Measurements from ENCODE around the gene SKOR2.
"Not testable (repeated sequence)": the region's sequence is repeated elsewhere in the genome, so short reads cannot be mapped to it uniquely, and the experiment has no call there.

The SKOR2 gene

DNA sequence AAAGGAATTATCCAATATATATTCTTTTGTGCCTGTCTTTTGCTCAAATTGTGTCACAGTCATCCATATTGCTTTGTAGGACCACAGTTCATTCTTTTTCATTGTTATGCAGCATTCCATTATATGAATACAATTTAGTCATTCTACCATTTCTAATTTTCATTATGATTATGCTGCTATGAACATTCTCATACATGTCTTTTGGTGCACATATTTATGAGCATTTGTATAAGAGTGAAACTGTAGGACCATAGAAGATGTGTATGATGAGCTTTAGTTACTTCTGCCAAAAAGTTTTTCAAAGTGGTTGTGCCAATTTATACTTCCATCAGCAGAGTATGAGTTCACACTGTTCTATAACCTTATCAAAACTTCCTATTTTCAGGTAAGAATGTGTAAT, 83.0 kb downstream of the SKOR2 start:
- no peak overlapping the region for H3K4me3 Mint-ChIP-seq
- H3K27ac Mint-ChIP-seq, result no peak overlapping the region
- H3K4me1 Mint-ChIP-seq, result peaks cover 9% of the 10 kb centered on the region
- TF ChIP-seq, protein P1, sequence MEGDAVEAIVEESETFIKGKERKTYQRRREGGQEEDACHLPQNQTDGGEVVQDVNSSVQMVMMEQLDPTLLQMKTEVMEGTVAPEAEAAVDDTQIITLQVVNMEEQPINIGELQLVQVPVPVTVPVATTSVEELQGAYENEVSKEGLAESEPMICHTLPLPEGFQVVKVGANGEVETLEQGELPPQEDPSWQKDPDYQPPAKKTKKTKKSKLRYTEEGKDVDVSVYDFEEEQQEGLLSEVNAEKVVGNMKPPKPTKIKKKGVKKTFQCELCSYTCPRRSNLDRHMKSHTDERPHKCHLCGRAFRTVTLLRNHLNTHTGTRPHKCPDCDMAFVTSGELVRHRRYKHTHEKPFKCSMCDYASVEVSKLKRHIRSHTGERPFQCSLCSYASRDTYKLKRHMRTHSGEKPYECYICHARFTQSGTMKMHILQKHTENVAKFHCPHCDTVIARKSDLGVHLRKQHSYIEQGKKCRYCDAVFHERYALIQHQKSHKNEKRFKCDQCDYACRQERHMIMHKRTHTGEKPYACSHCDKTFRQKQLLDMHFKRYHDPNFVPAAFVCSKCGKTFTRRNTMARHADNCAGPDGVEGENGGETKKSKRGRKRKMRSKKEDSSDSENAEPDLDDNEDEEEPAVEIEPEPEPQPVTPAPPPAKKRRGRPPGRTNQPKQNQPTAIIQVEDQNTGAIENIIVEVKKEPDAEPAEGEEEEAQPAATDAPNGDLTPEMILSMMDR (IDR thresholded peaks at IDR 0.05; ENCODE audit: unreplicated experiment in 3 of 3), result no peak
- no peaks in the 10 kb centered on the region for H3K27me3 Mint-ChIP-seq (ENCODE audit: low read depth)
- no peaks in the 10 kb centered on the region for H3K36me3 Mint-ChIP-seq (ENCODE audit: low read depth)
- H3K9me3 Mint-ChIP-seq, result no peaks in the 10 kb centered on the region

DNA sequence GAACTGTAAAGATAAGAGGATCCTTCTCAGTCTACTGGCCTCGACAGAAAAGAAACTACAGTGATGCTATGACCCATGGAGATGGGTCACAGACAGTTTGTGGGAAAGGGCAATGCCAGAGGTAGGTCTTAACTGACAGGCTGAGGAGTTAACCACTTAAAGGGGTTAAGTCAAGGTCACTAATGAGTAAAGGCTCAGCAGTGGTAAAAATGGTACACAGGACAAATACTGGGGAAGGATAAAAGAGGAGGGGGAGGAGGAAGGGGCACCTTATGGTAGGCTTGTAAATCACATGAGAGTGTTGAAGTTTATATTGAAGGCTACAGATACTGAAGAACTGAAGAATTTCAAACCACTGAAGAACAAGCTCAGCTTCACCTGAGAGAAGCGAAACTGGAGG, 85.2 kb downstream of the SKOR2 start:
- TF ChIP-seq, protein P1 (IDR thresholded peaks at IDR 0.05; ENCODE audit: unreplicated experiment in 3 of 3), result no peak
- H3K4me3 Mint-ChIP-seq, result no peak overlapping the region
- no peaks in the 10 kb centered on the region for H3K36me3 Mint-ChIP-seq (ENCODE audit: low read depth)
- H3K9me3 Mint-ChIP-seq, result no peaks in the 10 kb centered on the region
- H3K4me1 Mint-ChIP-seq, result peaks cover 9% of the 10 kb centered on the region
- H3K27ac Mint-ChIP-seq, result peak overlapping the region in 1 of 3 experiments; percentile 59
- H3K27me3 Mint-ChIP-seq (ENCODE audit: low read depth), result no peaks in the 10 kb centered on the region

DNA sequence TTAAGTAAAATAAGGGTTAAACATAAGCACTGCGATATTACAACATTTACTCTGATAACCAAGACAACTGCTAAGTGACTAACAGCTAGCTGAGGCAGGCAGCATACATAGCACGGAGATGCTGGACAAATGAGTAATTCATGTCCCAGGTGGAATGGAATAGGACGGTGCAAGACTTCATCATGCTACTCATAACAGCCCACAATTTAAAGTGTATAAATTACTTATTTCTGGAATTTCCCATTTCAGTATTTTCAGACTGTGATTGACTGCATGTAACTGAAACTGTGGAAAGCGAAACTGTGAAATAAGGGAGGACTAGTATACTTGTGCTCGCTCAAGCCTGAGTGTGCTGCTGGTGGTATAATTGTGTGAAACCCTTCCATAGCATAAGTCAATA, 88.2 kb downstream of the SKOR2 start:
- H3K27ac Mint-ChIP-seq, result no peak overlapping the region
- TF ChIP-seq, protein P1 (IDR thresholded peaks at IDR 0.05; ENCODE audit: unreplicated experiment in 3 of 3), result no peak
- no peaks in the 10 kb centered on the region for H3K27me3 Mint-ChIP-seq (ENCODE audit: low read depth)
- H3K36me3 Mint-ChIP-seq (ENCODE audit: low read depth), result no peaks in the 10 kb centered on the region
- H3K4me3 Mint-ChIP-seq, result no peak overlapping the region
- peaks cover 9% of the 10 kb centered on the region for H3K4me1 Mint-ChIP-seq
- no peaks in the 10 kb centered on the region for H3K9me3 Mint-ChIP-seq

DNA sequence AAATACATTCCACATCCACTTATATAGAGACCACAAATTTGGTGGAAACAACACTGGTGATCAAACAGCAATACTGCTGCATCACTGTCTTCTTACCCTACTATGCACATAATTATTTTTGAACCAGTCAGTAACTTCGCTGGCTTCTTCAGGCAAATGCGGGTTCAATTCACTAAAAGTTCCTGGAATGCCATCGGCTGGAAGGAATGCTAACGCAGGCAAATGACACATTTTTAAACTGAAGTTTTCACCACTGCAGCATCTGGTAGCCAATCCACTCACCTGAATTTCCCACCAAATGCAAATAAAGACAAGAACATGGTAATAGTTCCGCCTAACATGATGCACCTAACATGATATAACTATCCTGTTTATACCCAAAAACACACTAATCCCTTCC, 91.2 kb downstream of the SKOR2 start:
- H3K36me3 Mint-ChIP-seq (ENCODE audit: low read depth), result peaks cover 10% of the 10 kb centered on the region
- no peak overlapping the region for H3K4me3 Mint-ChIP-seq
- H3K9me3 Mint-ChIP-seq, result no peaks in the 10 kb centered on the region
- H3K27ac Mint-ChIP-seq, result no peak overlapping the region
- TF ChIP-seq, protein P1 (IDR thresholded peaks at IDR 0.05; ENCODE audit: unreplicated experiment in 3 of 3), result no peak
- H3K27me3 Mint-ChIP-seq (ENCODE audit: low read depth), result no peaks in the 10 kb centered on the region
- no peaks in the 10 kb centered on the region for H3K4me1 Mint-ChIP-seq

DNA sequence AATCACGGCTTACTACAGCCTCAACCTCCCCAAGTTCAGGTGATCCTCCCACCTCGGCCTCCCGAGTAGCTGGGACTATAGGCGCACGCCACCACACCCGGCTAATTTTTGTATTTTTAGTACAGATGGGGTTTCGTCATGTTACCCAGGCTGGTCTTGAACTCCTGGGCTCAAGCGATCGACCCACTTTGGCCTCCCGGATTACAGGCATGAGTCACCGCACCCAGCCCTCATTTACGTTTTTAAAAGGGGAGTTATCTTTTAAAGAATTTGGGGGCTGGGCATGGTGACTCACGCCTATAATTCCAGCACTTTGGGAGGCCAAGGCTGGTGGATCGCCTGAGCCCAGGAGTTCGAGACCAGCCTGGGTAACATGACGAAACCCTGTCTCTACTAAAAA, 93.1 kb downstream of the SKOR2 start:
- H3K4me1 Mint-ChIP-seq; H3K27ac Mint-ChIP-seq; H3K27me3 Mint-ChIP-seq (ENCODE audit: low read depth); H3K9me3 Mint-ChIP-seq; H3K4me3 Mint-ChIP-seq: not testable (repeated sequence)
- peaks cover 15% of the 10 kb centered on the region for H3K36me3 Mint-ChIP-seq (ENCODE audit: low read depth)

All from nephron (organoid).